Measurements from ENCODE around the gene RTCB. TPM values are rescaled to one million over a fixed set of nuclear protein-coding genes. Genes with fewer than 3 reads are reported as not detected.
"Not testable (repeated sequence)": the region's sequence is repeated elsewhere in the genome, so short reads cannot be mapped to it uniquely, and the experiment has no call there.

RTCB gene
- total RNA-seq, 1 donor from 2014 or later, result 65.5 TPM

DNA sequence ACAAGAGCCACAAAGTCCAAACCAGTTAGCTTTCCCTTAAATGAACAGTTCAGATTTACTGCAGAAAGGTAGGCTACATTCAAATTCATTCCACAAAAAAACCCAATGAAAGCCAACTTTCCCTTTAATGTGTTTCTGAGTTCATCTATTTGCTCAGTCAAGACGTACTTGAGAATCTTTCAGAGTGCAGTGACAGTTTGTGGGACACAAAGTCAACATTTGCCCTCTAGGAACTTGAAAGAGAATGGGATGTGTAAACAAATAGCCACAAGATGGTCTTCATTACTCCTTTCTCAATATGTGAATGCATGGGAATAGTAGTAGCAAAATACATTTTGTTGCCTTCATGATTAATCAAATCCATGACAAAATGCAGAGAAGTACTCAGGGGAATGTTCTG lies 15.8 kb downstream of the RTCB start:
- intact Hi-C loops (cut with micrococcal nuclease), result no loop called here

DNA sequence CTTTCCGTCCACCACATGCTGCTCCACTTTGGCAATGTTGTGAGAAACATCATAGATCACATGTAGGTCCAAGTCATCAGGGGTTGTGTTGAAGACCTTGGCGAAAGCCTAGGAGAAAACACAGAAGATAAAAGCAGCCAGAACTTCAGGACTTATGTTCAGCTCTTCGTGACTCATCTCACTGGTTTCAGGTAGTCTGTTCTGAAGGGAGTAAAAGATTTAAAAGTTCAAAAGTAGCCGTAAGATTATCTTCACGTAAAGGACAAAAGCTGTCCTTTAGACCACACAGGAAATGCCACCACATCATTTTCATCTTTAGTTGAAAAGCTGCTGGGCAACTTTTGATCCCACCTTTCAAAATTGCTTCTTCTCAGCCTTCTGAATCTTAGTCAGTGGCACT lies 16.9 kb downstream of the RTCB start:
- intact Hi-C loops (cut with micrococcal nuclease), result no loop called here

DNA sequence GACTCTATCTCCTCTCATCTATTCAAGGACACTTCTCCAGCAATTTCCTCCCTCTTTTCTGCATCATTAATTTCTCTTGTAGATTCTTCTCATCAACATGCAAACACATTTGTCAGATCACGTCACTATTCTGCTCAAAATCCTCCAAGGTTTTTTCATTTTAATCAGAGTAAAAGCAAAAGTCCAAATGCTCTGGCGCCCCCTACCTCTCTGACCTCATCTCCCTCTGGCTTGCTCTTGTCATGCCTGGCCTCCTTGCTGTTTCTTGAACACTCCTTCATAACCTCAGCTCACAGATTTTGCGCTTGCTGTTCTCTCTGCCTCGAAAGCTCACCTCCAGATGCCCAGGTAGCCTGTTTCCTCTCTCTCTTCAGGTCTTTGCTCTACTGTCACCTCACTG lies 22.4 kb downstream of the RTCB start:
- intact Hi-C loops (cut with micrococcal nuclease), result no loop called here

DNA sequence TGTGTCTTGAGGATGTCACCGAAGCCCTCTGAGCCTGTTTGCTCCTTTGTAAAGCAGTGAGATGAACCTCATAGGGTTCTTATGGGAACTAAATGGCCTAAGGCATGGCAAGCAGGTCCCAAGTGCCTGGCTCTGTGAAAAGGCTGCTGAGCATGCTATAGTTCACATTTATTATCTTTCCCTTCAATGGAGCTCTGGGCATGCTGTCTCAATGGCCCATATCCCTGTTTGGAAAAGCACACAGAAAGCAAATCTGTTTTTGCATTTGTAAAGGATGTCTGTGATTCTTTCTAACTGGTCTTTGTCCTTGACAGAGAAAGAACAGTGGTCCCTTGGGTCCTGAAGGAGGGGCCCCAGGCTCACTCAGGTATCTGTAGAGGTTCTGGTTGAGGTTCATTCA lies 26.4 kb downstream of the RTCB start:
- intact Hi-C loops (cut with micrococcal nuclease), result no loop called here

DNA sequence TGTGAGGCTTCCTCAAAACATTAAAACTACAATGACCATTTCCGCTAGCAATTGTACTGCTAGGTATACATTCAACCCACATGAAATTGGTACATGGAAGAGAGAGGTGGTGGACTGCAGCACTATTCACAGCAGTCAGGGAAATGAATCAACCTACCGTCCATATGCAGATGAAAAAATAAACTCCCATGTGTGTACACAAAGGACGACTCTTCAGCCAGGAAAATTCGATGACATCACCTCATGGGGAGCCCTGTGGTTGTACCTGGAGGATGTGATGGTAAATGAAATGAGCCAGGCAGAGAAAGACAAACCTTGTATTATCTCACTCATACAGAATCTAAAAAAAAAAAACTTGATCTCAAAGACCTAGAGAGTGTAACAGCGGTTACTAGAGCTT lies 31.1 kb downstream of the RTCB start:
- intact Hi-C loops (cut with micrococcal nuclease), result no loop called here

DNA sequence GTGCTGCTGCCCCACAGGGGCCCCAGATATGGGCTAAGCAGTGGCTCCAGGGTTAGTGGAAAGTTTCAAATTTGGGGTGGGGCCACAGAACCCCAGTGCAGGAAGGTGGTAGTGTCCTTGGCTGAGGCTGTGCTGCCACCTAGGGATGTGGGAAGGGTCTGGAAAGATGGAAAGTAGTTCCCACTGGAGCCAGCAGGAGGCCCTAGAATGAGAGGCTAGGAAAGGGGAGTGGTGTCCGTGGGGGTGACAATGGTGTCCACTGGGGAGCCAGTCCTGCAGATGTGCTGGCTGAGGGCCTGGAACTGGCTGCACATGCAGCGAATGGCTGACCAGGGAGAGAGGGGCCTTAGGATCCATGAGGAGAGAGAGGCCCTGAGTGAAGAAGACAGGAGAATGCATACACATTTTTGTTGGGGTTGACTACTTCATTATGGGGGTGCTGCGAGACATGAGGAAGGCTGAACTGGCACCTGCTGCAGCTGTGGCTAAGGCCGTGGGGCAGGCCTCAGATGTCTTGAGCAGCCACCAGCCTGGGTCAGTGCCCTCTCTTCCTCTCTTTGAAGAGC lies 33.3 kb downstream of the RTCB start:
- intact Hi-C loops (cut with micrococcal nuclease), result no loop called here

DNA sequence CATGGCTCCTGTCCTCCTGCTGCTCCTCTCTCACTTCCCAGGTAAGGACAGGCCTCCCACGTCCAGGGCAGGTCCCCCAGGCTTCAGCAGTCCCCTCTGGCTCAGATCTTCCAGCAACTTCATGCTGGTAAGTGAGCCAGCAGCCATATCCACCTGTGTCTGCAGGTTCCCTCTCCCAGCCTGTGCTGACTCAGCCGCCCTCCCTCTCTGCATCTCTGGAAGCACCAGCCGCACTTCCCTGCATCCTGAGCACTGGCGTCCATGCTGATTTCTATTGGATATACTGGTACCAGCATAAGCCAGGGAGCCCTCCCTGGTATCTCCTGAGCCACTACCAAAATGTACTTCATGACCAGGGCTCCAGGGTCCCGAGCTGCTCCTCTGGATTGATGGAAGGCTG lies 35.4 kb downstream of the RTCB start:
- intact Hi-C loops (cut with micrococcal nuclease), result no loop called here

DNA sequence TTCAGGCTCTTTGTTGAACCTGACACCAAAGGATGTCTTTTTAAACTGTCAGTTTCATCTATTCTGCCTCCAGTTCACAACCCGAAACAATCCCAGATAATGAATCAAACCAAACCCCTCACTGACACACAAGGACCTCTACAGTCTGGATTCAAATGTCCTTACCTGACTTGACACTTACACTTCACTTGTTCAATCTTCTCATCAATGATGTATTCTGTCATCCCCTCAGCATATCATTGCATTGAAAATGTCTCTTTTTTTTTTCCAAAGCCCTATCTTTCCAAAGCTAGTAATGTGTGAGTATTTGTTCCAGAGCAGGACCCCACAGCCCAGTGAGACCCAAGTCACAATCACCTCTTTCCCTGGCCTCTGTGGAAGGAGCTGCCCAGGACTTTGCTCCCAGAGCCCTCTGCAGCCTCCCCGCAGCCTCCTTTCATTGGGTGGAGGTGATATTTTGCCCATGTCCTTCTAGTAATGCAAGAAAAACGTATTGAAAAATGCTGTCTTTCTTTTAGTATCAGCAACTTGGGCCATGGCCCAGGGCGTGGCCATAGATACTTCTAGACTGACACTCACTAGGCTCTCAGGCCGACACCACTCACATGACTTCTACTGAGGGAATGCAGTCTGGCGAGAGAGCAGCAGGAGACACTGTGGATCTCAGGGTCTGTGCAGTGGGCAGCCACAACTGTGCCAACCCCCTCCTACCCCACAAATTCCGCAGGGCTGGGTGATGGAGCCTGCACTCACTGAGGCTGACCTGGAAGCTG lies 36.2 kb downstream of the RTCB start:
- intact Hi-C loops (cut with micrococcal nuclease), result no loop called here

DNA sequence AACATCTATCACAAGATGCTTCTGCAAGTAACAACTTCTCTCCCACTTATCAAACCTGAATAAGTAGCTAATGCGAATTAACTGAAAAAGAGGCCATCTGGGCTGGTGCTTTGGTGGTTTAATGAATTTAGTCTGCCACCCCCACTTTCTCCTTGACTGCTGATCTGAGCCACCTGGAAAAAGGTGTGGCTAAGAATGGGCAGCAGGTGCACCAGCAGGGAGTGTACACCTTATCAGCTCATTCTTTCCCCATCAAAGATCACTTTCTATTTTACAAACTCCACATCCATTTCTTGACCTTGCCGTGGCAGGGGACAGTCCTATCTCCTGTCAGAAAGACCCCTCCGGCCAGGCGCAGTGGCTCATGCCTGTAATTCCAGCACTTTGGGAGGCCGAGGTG lies 47.8 kb downstream of the RTCB start:
- intact Hi-C loops (cut with micrococcal nuclease), result no loop called here

DNA sequence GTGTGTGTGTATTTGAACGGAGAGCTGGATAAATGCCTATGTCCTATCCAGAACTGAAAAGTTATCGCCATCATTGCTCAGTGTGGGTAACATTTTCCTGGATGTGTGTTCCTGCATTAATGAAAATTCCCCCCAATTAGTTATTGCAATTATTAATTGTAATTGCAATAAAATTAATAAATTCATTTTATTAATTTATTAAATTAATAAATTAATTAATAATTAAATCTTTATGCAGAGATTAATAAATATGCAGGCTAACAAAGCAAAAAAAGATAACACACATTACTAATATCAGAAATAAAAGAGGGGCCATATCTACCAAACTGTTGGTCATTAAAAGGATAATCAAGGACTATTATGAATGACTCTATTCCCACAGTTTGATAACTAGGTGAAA lies 50.8 kb downstream of the RTCB start:
- intact Hi-C loops (cut with micrococcal nuclease), result no loop called here

DNA sequence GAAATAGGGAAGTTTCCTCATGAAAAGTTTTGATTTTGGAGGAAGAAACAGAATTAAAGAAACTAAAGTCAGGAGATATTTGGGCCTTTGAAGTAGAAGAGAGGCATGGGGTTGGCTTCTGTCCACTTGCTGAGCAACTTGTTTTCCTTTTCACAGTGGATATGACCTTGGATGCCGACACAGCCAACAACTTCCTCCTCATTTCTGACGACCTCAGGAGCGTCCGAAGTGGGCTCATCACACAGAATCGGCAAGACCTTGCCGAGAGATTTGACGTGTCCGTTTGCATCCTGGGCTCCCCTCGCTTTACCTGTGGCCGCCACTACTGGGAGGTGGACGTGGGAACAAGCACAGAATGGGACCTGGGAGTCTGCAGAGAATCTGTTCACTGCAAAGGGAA lies 52.0 kb downstream of the RTCB start:
- intact Hi-C loops (cut with micrococcal nuclease), result not testable (repeated sequence)

DNA sequence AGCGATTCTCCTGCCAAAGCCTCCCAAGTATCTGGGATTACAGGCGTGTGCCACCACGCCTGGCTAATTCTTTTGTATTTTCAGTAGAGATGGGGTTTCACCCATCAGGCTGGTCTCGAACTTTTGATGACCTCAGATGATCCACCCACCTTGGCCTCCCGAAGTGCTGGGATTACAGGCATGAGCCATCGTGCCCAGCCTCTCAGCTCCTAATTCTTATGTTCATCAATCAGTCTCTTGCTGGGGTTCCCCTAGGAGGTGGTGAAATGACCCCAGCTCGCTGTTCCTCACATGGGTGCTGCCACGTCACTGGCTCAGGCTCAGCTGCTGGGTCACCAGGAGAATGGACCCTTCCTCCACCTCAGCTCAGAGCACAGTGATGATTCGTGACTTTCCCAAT lies 54.5 kb downstream of the RTCB start, which contains the start of gene RFPL3:
Gene RFPL3, plus strand, starts transcription at position 301 of the 400 bp plus-strand sequence. CDS start 205 bp downstream, outside the sequence.
- intact Hi-C loops (cut with micrococcal nuclease), result not testable (repeated sequence)

DNA sequence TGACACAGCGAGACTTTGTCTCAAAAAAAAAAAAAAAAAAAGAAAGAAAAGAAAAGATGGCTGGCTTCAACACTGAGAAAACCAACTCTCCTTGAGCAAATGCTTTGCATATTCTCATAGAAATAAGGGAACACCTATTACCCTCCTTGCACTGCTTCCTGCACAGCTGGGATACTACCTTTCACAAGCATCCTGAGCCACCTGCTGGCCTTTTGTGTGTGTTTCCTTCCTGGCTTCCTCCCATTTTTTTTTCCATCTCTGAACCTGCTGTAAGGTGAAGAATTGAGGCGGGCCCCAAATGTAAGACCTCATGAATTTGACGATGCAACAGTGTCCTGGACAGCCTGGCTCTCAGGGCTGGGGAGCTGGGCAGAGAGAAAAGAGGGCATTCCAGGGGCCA lies 56.3 kb downstream of the RTCB start:
- intact Hi-C loops (cut with micrococcal nuclease), result no loop called here

DNA sequence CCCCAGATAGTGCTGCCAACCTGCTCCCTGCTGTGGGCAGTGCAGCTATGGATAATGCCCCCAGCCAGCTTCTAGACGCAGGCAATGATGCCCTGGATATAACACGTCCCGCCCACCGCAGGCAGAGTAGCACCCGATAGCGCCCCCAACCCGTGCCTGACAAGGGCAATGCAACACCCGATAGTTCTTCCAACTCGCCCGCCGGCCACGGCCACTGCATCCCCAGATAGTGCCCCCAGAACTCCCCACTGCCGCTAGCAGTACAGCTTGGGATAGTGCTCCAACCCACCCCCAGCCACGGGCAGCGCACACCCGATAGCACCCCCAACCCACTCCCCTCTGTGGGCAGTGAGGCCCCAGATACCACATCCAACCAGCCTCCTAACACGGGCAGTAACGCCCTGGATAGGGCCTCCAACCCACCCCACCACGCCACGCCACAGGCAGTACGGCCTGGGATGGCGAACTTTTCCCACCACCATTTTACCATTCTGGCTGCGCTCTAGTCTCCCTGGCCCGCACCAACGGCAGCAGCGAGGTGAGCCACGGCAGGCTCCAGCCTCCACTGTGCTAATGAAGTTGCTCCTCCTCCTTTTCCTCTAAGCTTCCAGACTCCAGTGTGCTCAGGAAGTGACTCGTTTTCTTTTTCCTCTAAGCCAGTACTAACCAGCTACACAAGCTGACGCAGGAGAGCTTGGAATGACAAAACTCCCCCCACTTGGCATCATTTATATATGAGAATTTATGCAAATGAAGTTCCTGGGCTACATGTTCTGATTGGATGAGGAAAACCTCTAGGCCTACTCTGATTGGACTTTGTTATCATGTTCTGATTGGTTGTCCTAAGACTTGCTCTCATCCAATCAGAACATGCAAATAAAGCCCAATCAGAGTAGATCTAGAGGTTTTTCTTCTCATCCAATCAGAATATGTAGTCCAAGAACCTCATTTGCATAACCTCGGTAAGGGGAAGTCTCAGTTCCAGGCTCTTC lies 57.4 kb downstream of the RTCB start:
- intact Hi-C loops (cut with micrococcal nuclease), result no loop called here

DNA sequence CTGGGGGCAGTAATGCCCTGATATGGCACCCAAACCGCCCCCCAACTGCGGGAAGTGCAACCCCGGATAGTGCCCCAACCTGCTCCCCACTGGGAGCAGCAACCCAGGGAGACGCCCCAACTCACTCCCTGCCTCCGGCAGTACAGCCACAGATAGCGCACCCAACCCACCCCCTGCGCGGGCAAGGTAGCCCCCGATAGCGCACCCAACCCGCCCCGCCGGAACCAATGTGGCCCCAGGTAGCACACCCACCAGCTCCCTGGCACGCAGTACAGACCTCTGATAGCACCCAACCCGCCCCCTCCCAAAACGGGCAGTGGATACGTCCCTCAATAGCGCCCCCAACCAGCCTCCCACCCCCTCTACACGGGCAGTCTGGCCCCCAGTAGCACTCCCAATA lies 58.2 kb downstream of the RTCB start:
- intact Hi-C loops (cut with micrococcal nuclease), result no loop called here

DNA sequence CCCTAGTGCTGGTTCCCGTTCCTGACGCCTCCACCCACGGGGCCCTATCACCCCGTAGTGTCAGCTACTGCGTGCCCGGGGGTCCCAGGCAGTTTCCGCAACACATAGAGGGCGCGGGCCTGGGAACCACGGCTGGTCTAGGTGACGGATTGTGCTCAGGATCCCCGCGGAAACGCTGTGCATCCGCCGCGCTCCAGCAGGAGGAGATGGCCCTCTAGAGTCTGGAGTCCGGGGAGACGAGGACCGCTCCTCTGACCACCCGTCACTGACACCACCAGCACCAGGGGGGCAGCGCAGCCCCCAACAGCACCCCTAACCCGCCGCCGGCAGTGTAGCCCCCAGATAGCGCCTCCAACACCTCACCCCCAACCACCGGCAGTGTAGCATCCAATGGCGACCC lies 58.8 kb downstream of the RTCB start:
- intact Hi-C loops (cut with micrococcal nuclease), result no loop called here

DNA sequence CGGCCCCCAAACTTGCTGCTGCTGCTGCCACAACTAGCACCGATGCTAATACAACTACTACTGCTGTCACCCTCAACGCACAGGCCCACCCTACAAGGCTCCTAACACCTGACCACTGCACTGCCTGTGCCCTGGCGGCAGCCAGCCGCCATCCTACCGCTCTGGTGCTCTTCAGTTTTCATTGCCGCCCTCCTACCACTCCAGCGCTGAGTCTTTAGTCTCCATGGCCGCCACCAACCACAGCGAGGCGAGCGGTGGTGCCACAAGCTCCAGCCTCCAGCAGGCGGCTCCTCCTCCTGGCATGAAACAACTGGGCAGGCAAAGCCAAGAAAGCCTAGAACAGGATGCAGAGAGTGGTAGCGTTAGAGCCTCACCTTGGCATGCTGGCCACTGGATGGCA lies 59.4 kb downstream of the RTCB start:
- intact Hi-C loops (cut with micrococcal nuclease), result no loop called here

DNA sequence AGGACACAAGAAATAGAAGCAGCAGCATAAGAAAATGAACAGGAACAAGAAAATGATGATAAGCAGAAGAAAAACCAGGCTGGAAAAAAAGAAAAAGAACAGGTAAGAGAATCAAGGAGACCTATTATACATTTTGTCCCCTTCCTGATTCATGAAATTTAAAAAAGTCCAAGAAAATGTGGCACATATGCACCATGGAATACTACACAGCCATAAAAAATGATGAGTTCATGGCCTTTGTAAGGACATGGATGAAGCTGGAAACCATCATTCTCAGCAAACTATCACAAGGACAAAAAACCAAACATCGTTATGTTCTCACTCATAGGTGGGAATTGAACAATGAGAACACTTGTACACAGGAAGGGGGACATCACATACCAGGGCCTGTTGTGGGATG lies 60.2 kb downstream of the RTCB start:
- intact Hi-C loops (cut with micrococcal nuclease), result not testable (repeated sequence)

DNA sequence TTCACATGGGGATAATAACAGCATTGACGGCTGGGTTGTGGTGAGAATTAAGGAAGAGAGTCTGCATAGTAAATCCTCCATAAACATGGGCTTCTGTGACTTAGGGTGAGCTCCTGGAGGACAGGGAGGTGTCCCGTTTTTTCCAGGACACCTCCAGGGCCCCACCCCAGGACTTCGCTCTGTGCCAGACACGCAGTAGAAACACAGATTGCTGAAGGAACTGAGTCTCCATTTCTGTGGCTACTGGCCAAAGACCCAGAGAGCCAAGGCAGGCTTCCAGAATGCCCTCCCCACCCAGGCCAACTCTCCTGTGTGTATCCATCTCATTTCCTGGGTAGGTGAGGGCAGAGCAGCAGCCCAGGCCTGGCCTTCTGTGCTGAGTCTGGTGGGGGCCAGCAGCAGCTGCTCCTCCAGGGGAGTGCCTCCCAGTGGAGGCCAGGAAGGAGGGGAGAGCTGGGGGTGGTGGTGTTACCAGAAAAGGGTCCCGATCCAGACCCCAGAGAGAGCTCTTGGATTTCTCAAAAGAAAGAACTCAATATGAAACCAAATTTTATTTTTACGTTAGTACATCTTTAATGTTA lies 63.9 kb downstream of the RTCB start:
- intact Hi-C loops (cut with micrococcal nuclease), result no loop called here

DNA sequence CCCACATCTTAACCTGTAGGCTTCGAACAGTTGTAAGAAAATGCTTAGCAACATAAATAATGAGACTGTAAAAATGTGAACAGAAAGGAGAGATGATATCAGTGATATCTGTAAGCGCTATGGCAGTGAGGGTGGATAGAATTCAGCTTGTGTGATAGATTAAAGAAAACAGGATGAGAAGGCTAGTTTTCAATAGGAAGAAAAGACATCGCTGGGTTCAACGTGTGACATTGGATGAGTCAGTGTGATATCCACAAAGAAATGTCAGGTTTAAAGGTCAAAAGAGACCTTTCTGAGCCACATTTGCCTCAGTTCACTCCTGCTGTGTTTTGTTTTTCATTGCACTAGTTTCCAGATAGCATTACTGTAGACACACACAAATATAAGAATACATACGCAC lies 68.1 kb downstream of the RTCB start:
- intact Hi-C loops (cut with micrococcal nuclease), result no loop called here

DNA sequence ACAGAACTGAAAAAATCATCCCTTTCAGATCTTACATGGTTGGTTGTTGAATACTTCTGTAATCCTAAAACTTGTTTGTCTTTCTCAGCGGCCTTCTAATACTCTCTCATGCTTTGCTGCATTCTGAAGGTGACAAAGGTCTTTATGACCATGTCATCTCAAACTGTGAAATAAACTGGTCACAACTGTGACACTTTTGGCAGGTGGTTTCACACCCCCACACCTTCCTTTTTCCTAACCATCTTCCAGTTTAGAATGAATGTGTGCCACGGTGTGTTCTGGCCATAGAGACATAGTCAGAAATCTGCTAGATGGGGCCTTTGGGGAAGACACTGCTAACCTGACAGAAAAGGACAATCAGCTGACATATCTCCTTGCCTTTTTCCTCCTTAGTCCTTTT lies 69.1 kb downstream of the RTCB start:
- intact Hi-C loops (cut with micrococcal nuclease), result no loop called here
